Erythroblast (primary cell): ENCODE data around the gene CFAP221.

Experiments used
- DNase-seq, 2 experiments: peaks; one replicate each; lab custom pipeline; 2025; lab: John Stamatoyannopoulos, UW
- GATA1 ChIP-seq: IDR thresholded peaks from 2 replicates; pipeline ENCODE4 v1.6.1; 2011; ENCODE audit warnings: low read depth, mild to moderate bottlenecking, control low read depth, low read length, moderate library complexity
- POLR2A ChIP-seq: IDR thresholded peaks from 2 replicates; pipeline ENCODE4 v1.6.1; 2011; ENCODE audit warnings: mild to moderate bottlenecking, low read length

Gene CFAP221

DNA sequence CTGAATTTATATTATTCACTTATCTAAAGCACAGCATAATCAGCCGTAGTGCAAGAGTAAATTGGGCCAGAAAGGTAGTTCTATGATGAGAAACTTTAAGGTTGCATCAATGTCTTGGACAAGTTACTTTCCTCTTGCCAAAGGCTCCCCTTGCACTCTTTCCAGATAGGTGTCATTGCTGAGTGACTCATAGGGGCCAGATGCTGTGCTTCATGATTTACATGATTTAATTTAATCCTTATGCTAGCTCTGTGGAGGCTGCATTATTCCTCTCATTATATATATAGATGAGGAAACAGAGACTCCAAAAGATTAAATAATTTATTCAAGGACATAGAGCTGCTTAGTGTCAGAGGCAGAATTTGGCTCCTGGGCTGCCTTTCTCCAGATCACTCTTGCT lies 5.0 kb downstream of the CFAP221 start:
- DNase-seq, result no peak
- TF ChIP-seq GATA1 (no peak), POLR2A (no peak)

DNA sequence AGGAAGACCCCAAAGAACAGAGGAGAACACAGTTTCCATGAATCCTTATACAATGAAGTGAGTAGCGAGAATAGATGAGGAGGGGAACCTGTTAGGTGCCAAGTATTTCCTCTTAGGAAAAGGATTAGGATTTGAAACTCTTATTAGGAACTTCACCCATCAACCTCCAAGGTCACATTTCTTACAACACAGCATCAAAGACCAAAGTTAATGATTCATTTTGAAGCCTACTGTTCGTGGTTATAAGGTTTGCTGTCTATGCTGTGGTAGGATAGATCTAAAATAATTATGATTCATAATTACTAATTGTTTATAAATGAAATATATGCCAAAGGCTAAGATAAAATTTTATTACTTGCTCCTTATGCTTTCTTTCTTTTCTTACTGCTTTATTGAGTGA lies 6.1 kb downstream of the CFAP221 start:
- no peak for DNase-seq
- TF ChIP-seq POLR2A (no peak), GATA1 (no peak)

DNA sequence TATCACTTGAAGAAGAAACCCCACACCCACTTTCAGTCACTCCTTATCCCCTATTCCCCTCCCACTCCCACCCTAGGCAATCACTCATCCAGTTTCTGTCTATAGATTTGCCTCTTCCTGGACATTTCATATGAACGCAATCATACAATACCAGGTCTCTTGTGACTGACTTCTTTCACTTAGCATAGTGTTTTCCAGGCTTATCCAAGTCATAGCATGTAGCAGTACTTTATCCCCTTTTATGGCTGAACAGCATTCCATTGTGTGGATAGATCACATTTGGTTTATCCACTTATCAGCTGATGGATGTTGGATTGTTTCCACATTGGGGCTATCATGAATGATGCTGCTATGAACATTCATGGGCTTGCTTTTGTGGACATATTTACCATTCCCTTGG lies 6.6 kb downstream of the CFAP221 start:
- TF ChIP-seq GATA1, result no peak
- TF ChIP-seq POLR2A, result no peak
- DNase-seq, result no peak

DNA sequence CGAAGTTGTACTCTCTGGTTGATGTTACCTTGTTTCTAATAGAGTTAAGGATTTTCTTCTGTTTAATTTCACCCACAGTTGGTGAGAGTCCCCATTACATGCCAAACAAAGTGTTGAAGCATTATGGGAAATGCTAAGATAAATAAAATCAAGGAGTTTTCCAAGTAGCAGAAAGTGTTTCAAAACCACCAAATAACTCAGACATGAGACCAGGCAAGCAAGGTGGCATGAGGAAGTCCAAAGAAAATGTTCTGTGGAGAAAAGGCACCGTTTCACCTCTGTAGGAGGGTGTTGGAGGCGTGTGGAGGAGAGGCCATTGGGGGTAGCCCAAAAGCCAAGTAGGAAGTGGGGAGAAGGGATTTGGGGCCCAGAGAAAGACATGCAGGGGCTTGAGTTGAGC lies 8.7 kb downstream of the CFAP221 start:
- no peak for DNase-seq
- TF ChIP-seq POLR2A (no peak), GATA1 (no peak)

DNA sequence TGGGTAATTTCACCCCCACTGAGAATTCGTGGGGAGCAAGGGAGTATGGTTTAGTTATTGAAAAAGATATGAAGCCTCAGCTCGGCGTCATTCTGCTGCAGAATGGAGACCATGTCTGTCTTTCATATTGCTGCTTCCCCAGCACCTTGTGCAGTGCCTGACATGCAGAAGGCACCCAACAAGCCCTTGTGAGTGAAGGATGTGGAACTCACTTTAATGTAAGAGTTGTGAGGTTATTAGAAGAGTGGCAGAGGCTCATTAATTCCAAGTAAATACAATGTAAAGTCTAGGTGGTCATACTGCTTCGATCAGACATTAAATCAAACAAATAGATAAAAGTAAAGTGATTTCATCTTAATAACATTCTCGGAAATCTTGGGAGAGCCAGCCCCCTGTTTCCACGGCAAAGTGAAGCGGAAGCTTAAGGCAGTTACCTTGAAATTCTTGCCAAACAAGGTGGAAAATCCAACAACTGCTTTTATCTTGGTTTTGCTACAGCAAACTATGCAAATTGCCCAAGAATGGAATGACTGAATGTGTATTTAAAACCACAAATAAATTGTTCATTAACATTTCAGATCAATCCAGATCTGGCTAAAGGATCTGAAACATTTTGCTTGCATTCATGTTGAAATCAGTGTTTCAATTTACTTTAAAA lies 9.6 kb downstream of the CFAP221 start:
- TF ChIP-seq POLR2A, result no peak
- no peak for TF ChIP-seq GATA1
- DNase-seq, result no peak

DNA sequence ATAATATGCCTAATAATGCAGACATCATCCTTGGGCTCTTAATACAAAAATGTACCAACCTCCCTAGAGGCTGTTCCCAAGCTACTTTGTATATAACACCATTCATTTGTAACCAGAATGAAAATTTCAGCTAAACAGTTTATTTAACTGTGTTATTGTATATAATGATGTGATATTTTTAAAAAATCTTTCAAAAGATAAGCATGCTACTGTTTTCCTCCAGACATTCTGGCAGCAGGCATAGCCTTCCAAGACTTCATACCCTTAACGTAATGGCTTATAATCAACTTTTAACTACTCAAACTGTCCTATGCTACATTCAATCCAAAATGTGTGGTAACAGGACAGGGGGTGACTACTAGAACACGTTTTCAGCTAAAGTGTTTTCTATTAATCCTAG lies 21.2 kb downstream of the CFAP221 start:
- TF ChIP-seq POLR2A (no peak), GATA1 (no peak)

DNA sequence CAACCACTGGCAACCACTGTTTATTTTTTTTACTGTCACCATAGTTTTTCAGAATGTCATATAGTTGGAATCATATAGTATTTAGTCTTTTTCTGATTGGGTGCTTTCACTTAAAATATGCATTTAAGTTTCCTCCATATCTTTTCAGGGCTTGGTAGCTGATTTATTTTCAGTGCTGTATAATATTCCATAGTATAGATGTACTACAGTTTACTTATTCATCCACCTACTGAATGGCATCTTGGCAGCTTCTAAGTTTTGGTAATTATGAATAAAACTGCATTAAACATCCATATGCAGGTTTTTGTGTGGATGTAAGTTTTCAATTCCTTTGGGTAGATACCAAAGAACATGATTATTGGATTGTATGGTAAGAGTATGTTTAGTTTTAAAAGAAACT lies 23.0 kb downstream of the CFAP221 start:
- TF ChIP-seq GATA1 (no peak), POLR2A (no peak)
- no peak for DNase-seq

More for the DNA sequence above, 21.2 kb downstream of the CFAP221 start:
- no peak for DNase-seq

DNA sequence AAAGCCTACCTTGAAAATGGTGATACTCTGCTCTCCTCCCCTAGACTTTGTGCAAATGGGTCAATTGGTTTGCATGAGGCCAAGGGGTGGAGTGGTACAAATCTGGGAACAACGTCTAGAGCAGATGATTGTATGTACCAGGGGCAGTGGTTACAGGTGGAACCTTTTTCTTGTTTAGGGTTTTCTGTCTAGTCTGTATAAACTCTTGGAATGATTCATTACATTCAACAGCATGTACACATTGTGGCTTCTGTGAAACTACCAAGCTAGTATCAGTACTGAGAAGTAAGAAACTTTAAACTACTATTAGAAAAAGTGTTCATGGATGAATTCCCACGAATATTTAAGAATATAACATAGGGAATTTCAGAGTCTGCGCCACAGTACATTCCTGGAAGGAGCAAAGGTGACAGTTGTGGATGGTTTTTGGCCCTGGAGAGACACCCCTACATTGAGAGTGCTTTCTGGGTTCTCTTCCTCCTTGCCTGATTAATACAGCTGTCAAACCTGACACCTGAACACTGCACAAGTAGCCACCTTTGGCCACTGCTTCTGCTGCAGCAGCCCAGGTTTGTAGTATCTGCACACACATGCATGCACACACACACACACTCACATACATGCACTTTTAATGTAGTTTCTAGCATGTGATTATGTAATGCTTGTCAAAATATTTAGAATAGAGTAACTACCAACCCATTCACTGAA lies 30.0 kb downstream of the CFAP221 start:
- no peak for TF ChIP-seq GATA1
- no peak for TF ChIP-seq POLR2A
- DNase-seq, result no peak

DNA sequence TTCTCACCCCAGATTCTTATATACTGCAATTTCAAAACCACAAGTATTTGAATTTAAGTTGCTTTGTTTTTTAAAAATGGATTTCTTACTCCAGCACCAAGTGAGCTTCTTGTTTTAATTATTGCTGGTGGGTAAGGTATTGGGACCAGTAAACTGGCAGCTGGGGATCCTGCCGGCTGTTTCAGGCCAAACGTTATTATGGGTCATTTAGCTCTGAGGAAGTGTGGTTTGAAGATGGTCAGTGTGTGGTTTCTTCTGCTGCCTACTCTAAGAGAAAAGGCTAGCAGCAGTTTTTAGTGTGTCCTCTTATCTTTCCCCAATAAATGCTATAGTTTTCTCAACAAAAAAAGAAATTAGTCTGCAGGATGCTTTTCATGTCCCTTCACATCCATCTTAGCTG lies 30.6 kb downstream of the CFAP221 start:
- DNase-seq, result no peak
- TF ChIP-seq GATA1 (no peak), POLR2A (no peak)

DNA sequence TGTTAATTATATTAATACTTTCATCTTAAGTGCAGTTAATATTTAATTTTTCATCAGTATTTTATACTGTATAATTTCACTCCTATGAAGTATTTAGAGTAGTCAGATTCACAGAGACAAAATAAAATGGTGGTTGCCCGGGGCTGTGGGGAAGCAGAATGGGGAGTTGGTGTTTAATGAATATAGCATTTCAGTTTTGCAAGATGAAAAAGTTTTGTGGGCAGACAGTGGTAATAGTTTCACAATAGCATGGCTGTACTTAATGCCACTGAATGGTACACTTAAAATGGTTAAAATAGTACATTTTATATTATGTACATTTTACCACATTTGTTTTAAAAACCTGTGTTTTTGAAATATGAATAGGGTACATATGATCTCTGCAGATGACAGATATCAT lies 31.2 kb downstream of the CFAP221 start:
- TF ChIP-seq POLR2A (no peak), GATA1 (no peak)
- DNase-seq, result no peak

DNA sequence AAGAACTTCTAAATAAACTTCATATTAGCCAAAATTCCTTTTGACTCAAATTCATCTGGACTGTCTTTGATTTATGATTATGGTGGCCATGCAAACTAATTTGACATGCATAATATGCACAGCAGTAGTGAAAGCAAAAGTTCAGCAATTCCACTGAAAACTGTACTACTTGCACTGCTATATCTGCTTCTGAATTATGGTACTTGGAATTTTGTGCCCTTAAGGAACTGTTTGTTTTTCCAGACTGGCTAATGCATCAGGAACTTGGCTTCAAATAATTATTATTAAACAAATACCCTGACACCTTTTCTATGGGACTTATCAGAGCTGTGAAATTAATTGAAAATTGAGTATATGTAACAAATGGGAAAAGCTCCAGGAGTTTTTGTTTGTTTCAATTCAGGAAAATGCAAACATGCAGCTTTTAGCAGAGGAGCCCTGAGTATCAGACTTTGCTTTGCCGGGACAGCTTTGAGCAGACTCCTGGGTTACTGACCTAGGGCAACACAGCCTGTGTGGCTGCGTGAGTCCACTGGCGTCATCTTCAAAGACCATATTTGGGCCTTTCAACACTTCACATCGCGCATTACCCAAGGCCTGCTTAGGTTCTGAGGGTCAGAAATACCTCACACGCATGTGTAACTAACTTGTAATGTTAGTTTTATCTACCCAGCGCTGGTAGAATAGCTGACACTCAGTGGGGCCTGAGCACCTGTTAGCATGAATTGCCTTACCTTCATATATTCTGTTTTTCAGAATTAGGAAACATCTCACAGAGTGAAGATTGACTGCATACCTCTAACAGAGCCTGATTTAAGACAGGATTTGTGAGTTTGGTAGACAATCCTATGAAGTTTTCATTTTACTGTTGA lies 35.4 kb downstream of the CFAP221 start:
- DNase-seq, result no peak
- TF ChIP-seq GATA1 (no peak), POLR2A (no peak)

DNA sequence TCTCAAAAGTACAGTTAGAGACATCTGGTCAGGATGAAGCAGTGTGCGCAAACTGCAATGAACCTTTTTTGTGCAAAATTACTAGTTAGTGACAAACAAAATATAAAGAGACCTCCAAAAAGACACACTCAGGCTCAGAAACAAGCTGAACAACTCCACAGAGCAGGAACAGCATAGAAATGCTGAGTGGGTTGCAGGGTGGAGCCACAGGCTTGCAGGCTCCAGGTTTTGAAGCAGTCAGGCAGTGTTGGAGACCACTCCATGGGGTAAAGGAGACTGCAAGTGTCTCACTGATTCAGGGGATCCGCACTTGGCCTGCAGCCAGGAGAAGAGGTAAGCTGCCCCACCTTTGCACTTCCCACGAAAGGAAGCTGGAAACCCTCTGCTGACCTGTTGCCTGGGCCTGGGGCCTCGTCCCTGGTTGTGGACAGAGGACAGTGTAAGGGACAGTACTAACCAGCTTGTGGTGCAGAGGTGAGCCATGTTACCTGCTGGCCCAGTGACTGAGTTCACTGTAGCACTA lies 36.4 kb downstream of the CFAP221 start:
- no peak for DNase-seq
- TF ChIP-seq GATA1 (no peak), POLR2A (no peak)

DNA sequence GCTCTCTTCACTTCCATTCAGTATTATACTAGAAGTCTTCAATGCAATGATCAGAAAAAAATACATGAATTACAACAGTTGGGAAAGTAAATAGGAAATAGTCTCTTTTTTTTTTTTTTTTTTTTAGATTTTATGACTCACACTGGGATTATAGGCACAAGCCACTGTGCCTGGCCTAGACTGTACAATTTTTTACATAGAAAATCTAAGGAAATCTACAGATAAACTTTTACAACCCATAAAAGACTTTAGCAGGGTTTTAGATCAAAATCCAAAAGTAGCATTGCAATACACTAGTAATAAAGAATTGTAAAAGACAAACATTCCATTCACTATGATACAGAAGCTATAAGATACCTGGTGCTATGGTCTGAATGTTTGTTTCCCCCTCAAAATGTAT lies 39.0 kb downstream of the CFAP221 start:
- DNase-seq, result no peak
- TF ChIP-seq POLR2A, result no peak
- no peak for TF ChIP-seq GATA1

DNA sequence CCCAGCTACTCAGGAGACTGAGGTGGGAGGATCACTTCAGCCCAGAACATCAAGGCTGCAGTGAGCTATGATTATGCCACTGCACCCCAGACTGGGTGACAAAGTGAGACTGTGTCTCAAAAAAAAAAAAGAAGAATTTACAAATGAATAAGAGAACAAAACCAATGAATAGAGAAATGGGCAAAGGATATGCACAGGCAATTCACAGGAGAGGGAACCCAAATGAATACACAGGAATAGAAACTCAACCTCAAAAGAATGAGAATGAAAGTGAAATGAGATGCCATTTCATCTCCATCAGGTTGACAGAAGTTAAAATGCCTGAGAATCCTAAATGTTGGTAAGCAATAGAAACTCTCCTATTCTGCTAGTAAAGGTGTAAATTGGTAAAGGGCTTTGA lies 40.2 kb downstream of the CFAP221 start:
- no peak for TF ChIP-seq POLR2A
- TF ChIP-seq GATA1, result no peak

More for the DNA sequence above, 40.2 kb downstream of the CFAP221 start:
- DNase-seq, result no peak
